Left lung (tissue), 10 donors: Measurements from ENCODE around the gene WDR90. TPM values are rescaled to one million over a fixed set of nuclear protein-coding genes. Genes with fewer than 3 reads are reported as not detected.
A peak's percentile ranks its signal among the peaks of the same experiment; 100 is the strongest.

Experiments
- ATAC-seq: fragments of 200-7000 bp; cut with Tn5 transposase; one replicate; pipeline ENCODE4 v1.9.1; 2020; ENCODE audit warnings: moderate library complexity
- DNase-seq, 4 donors: peaks; one replicate each; pipeline ENCODE4 v3.0.0-alpha.2; 2013 to 2020
- H3K27ac ChIP-seq, 2 donors: fragments of 200-600 bp; sonication (generic) in 1 of 2; one replicate each; pipeline versions ENCODE4 v1.5.0 to v1.8.0; 2020 to 2021
- H3K27me3 ChIP-seq, 2 donors: fragments of 200-600 bp; sonication (generic) in 1 of 2; one replicate each; pipeline versions ENCODE4 v1.5.0 to v1.8.0; 2020 to 2021
- H3K36me3 ChIP-seq, 2 donors: fragments of 200-600 bp; sonication (generic) in 1 of 2; one replicate each; pipeline versions ENCODE4 v1.5.0 to v1.8.0; 2020 to 2021
- H3K4me1 ChIP-seq, 2 donors: fragments of 200-600 bp; one replicate each; pipeline ENCODE4 v1.8.0; 2021
- H3K4me3 ChIP-seq, 2 donors: fragments of 200-600 bp; sonication (generic) in 1 of 2; one replicate each; pipeline versions ENCODE4 v1.5.0 to v1.8.0; 2020 to 2021; ENCODE audit warnings: mild to moderate bottlenecking in 1 of 2
- H3K9me3 ChIP-seq, 2 donors: fragments of 200-600 bp; sonication (generic) in 1 of 2; one replicate each; pipeline versions ENCODE4 v1.5.0 to v1.8.0; 2020 to 2021
- CTCF ChIP-seq, 2 donors: fragments of 200-600 bp; sonication (generic) in 1 of 2; IDR thresholded peaks; one replicate each; pipeline versions ENCODE4 v1.5.0 to v1.8.0; 2021; ENCODE audit warnings: antibody characterized with exemption in 2 of 2
- intact Hi-C, 2 donors: fragments of 100-400 bp; cut with DNase I; formaldehyde crosslinking; loops; one replicate each; pipeline versions ENCODE4 v1.11.2 to v1.14.2; 2022
- polyA plus RNA-seq, 6 donors: library from polyadenylated mRNA; unstranded; fragments of 120-200 nt; gene quantifications; one replicate each; pipeline ENCODE4 v1.2.1, GENCODE V29; 2013; ENCODE audit not compliant: insufficient read length in 6 of 6
- total RNA-seq, 2 donors: library from RNA; stranded (reverse); fragmentation: NEBNext Ultra II Directional; extraction: Animal tissue kit (Norgen Biotek cat#: 25700); gene quantifications; one replicate each; pipeline ENCODE4 v1.2.1, GENCODE V29; 2021
- donor health status: DM: no; HTN: yes; CAD: no.
- donor health status: DM: no; HTN: no; CAD: no.

WDR90 gene
- total and polyA plus RNA-seq, 8 donors = 27.3 to 63.0 (median 41.4) TPM

GRCh38 chr16:678858-679813, 30.0 kb downstream of the WDR90 start:
- TF ChIP-seq CTCF (IDR thresholded peaks at IDR 0.05) = no peak
- H3K27me3 ChIP-seq = peaks cover 0 to 33% of the 10 kb centered on the region in 2 donors
- intact Hi-C loops = no loop called here
- H3K9me3 ChIP-seq = no peaks in the 10 kb centered on the region
- peaks cover 0 to 30% of the 10 kb centered on the region in 2 donors for H3K36me3 ChIP-seq
- H3K4me1 ChIP-seq = peaks cover 30 to 68% of the 10 kb centered on the region in 2 donors
- peak overlapping the region; percentile 34 to 70 for H3K4me3 ChIP-seq
- H3K27ac ChIP-seq = peak overlapping the region; percentile 65 to 67
- ATAC-seq (peak; percentile 25), DNase-seq (peak in 3 of 4 donors; percentile 80 to 89 (median 80))

GRCh38 chr16:679814-680624, 30.9 kb downstream of the WDR90 start, which contains the start of gene STUB1:
STUB1 (plus strand) TSS chr16:680410; CDS start chr16:680526, 116 bp downstream.
- DNase-seq (peak; percentile 80 to 94 (median 88)), ATAC-seq (peak; percentile 80)
- no peaks in the 10 kb centered on the region for H3K9me3 ChIP-seq
- H3K4me1 ChIP-seq = peaks cover 33 to 65% of the 10 kb centered on the region in 2 donors
- TF ChIP-seq CTCF (IDR thresholded peaks at IDR 0.05) = no peak
- H3K27me3 ChIP-seq = peaks cover 0 to 26% of the 10 kb centered on the region in 2 donors
- peaks cover 0 to 25% of the 10 kb centered on the region in 2 donors for H3K36me3 ChIP-seq
- peak within 1 kb of the TSS; percentile 80 to 91 for H3K27ac ChIP-seq
- intact Hi-C loops = no loop called here
- peak within 1 kb of the TSS; percentile 62 to 70 for H3K4me3 ChIP-seq

GRCh38 chr16:680625-680945, 31.4 kb downstream of the WDR90 start:
- intact Hi-C loops = no loop called here

GRCh38 chr16:680967-681745, 32.0 kb downstream of the WDR90 start:
- Histone ChIP-seq H3K36me3 (peaks cover 0 to 35% of the 10 kb centered on the region in 2 donors), H3K27me3 (peaks cover 0 to 15% of the 10 kb centered on the region in 2 donors), H3K4me1 (peaks cover 30 to 68% of the 10 kb centered on the region in 2 donors), H3K4me3 (peak overlapping the region; percentile 62 to 70), H3K27ac (peak overlapping the region; percentile 80 to 91), H3K9me3 (no peaks in the 10 kb centered on the region)
- ATAC-seq (no peak), DNase-seq (peak in 1 of 4 donors; percentile 56)
- no peak for TF ChIP-seq CTCF (IDR thresholded peaks at IDR 0.05)
- intact Hi-C loops = no loop called here

More at GRCh38 chr16:680625-680945, 31.4 kb downstream of the WDR90 start:
- peaks cover 30 to 64% of the 10 kb centered on the region in 2 donors for H3K4me1 ChIP-seq
- ATAC-seq (no peak), DNase-seq (no peak)
- H3K27me3 ChIP-seq = peaks cover 0 to 21% of the 10 kb centered on the region in 2 donors
- H3K9me3 ChIP-seq = no peaks in the 10 kb centered on the region
- peak overlapping the region; percentile 62 to 70 for H3K4me3 ChIP-seq
- peak overlapping the region; percentile 80 to 91 for H3K27ac ChIP-seq
- peaks cover 0 to 31% of the 10 kb centered on the region in 2 donors for H3K36me3 ChIP-seq
- no peak for TF ChIP-seq CTCF (IDR thresholded peaks at IDR 0.05)
